PFSK-1 (cell line): ENCODE data around the gene ACKR3.

Experiments used
- FOXP2 ChIP-seq: optimal IDR thresholded peaks from 2 replicates; pipeline ENCODE3; 2011; ENCODE audit warnings: borderline replicate concordance, control low read depth, inconsistent platforms; ENCODE audit not compliant: insufficient read depth; ENCODE audit errors: extremely low read length, extremely low read depth
- POLR2AphosphoS5 ChIP-seq: IDR thresholded peaks from 2 replicates; pipeline ENCODE4 v1.6.1; 2012; ENCODE audit warnings: low read depth, mild to moderate bottlenecking, control low read depth, low read length, moderate library complexity
- SIN3A ChIP-seq: IDR thresholded peaks from 2 replicates; pipeline ENCODE4 v1.6.1; 2012; ENCODE audit warnings: mild to moderate bottlenecking, low read length, moderate library complexity, borderline replicate concordance; ENCODE audit not compliant: insufficient read depth
- TAF1 ChIP-seq: IDR thresholded peaks from 2 replicates; pipeline ENCODE4 v1.6.1; 2012; ENCODE audit warnings: low read length, control low read depth, borderline replicate concordance; ENCODE audit not compliant: insufficient read depth
- TF ChIP-seq, protein P1 (sequence below), 2 experiments: IDR thresholded peaks; 2 replicates each; pipeline versions ENCODE4 v1.6.1 to v1.8.0; 2011 to 2012; ENCODE audit warnings: low read depth in 2 of 2, low read length in 2 of 2, control low read depth in 1 of 2, inconsistent platforms in 1 of 2, mild to moderate bottlenecking in 1 of 2, moderate library complexity in 1 of 2; ENCODE audit not compliant: insufficient read depth in 1 of 2

ACKR3 gene

DNA sequence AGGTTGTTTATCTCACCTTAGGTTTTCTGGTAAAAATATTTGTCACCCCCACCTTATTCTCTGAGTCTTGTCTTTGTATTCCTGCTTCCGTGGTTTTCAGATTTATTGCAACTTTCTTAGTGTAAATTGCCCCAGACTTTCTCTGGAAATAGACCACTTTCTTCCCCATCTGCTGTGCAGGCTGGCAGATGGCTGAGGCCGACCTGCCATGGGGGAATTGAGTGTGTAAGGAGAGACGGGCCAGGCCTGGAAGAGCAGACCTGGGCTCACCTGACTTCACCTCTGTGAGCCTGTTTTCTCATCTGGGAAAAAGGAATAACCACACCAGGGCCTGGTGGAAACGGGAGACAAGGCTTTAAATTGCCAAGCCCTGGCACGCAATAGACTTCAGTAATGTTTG, 44.9 kb downstream of the ACKR3 start:
- TF ChIP-seq TAF1 (no peak), SIN3A (no peak), POLR2AphosphoS5 (no peak), FOXP2 (no peak)
- TF ChIP-seq, protein P1, sequence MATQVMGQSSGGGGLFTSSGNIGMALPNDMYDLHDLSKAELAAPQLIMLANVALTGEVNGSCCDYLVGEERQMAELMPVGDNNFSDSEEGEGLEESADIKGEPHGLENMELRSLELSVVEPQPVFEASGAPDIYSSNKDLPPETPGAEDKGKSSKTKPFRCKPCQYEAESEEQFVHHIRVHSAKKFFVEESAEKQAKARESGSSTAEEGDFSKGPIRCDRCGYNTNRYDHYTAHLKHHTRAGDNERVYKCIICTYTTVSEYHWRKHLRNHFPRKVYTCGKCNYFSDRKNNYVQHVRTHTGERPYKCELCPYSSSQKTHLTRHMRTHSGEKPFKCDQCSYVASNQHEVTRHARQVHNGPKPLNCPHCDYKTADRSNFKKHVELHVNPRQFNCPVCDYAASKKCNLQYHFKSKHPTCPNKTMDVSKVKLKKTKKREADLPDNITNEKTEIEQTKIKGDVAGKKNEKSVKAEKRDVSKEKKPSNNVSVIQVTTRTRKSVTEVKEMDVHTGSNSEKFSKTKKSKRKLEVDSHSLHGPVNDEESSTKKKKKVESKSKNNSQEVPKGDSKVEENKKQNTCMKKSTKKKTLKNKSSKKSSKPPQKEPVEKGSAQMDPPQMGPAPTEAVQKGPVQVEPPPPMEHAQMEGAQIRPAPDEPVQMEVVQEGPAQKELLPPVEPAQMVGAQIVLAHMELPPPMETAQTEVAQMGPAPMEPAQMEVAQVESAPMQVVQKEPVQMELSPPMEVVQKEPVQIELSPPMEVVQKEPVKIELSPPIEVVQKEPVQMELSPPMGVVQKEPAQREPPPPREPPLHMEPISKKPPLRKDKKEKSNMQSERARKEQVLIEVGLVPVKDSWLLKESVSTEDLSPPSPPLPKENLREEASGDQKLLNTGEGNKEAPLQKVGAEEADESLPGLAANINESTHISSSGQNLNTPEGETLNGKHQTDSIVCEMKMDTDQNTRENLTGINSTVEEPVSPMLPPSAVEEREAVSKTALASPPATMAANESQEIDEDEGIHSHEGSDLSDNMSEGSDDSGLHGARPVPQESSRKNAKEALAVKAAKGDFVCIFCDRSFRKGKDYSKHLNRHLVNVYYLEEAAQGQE (IDR thresholded peaks at IDR 0.05; ENCODE audit: insufficient read depth in 1 of 2, low read depth in 2 of 2, low read length in 2 of 2): no peak

DNA sequence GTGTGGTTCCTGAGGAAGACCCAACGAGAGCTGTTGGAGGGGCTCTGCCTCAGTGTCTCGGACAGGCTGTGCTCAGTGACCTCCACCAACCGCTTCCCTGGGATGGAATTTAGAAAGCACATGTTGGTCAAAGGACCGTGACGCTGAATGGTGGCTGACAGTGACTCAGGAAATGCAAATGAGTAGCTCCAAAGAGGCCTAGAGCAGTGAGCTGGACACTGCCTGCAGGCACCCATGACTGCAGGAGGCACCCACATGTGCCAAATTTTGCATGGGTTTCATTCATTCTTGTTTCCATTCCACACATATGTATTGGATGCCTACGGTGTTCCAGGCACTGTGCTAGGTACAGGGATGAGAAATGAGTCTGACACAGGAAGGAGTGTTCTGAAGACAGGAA, 46.4 kb downstream of the ACKR3 start:
- no peak for TF ChIP-seq POLR2AphosphoS5
- TF ChIP-seq, protein P1 (IDR thresholded peaks at IDR 0.05; ENCODE audit: insufficient read depth in 1 of 2, low read depth in 2 of 2, low read length in 2 of 2): no peak
- TF ChIP-seq TAF1: no peak
- TF ChIP-seq SIN3A: no peak
- no peak for TF ChIP-seq FOXP2

DNA sequence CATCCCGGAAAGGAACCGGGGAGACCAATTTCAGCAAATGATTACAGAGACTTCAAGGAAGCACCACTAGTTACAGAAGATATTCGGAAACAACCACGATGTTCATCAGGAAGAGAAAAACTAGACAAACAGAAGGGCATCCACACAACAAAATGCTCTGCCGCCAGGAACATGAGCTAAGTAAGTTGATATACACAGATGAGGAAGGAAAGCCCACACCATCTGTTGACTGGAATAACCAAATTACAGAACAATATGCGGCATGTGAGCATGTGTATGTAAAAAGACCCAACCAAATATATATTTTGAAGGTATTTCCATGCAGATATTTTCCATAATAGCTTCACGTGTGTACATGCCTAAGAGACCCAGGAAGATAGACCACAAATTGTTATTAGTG, 47.0 kb downstream of the ACKR3 start:
- TF ChIP-seq FOXP2 (no peak), TAF1 (no peak)

DNA sequence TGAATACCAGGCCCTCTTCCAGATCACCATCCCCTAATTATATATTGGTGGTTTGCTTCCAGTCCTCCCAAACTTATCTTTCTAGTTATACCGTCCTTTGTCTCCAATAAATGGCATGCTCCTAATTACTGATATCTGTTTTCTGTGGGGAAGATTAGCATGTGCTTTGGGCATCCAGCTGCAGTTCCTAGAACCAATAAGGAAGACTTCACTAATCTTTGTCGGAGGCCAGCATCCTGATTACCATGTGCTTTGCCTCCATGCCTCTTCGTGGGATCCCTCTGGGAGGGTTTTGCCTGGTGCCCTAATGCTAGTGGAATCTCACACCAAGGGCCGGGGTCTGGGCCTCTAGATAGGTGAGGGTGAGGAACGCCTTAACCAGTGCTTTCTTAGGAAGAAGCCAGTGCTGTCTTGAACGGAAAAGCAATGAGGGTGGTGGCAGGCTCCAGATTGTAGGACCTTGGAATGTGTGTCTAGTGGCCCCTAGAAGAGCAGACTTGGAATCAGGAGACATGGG, 47.7 kb downstream of the ACKR3 start:
- TF ChIP-seq TAF1: no peak
- TF ChIP-seq, protein P1 (IDR thresholded peaks at IDR 0.05; ENCODE audit: insufficient read depth in 1 of 2, low read depth in 2 of 2, low read length in 2 of 2): no peak
- TF ChIP-seq SIN3A: no peak

DNA sequence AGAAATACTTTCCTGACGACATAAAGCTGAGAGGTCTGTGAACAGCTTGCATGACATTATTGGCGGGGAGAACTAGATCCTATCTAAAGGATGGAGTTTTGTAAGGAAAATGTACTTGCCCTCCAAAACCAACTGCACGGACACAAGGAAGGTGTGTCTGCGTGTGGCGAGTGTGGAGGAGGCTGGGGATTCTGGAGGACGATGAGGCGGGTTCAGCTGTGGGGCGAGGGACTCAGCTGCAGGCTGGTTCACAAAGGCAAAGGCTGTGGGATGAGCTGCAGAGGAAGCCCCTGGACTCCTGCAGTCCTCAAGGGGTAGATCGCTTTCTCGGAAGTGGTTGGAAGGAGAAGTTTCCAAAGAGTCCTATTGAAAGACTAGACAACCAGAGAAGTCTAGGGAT, 48.2 kb downstream of the ACKR3 start:
- no peak for TF ChIP-seq TAF1
- TF ChIP-seq, protein P1 (IDR thresholded peaks at IDR 0.05; ENCODE audit: insufficient read depth in 1 of 2, low read depth in 2 of 2, low read length in 2 of 2): no peak
- TF ChIP-seq FOXP2: no peak
- TF ChIP-seq SIN3A: no peak
- TF ChIP-seq POLR2AphosphoS5: no peak
